Spleen (tissue), 11 donors: Measurements from ENCODE around the gene NTNG1. TPM values are rescaled to one million over a fixed set of nuclear protein-coding genes. Genes with fewer than 3 reads are reported as not detected.

ENCODE experiments used
- DNase-seq: peaks from one replicate; pipeline ENCODE4 v3.0.0-alpha.2; 2020
- H3K27ac ChIP-seq, 8 donors: fragments of 200-600 bp; sonication (generic) in 7 of 8; 1 replicate in 4 of 8; 2 replicates in 4 of 8; pipeline versions ENCODE4 v1.5.0 to v1.8.0; 2016 to 2021; ENCODE audit warnings: inconsistent platforms in 4 of 8, mild to moderate bottlenecking in 4 of 8, moderate library complexity in 1 of 8
- H3K27me3 ChIP-seq, 7 donors: fragments of 200-600 bp; sonication (generic) in 6 of 7; replicated peaks in 1 of 7; 1 replicate in 4 of 7; 2 replicates in 3 of 7; pipeline versions ENCODE4 v1.5.0 to v1.8.0; 2016 to 2021; ENCODE audit warnings: inconsistent platforms in 3 of 7, mild to moderate bottlenecking in 1 of 7
- H3K36me3 ChIP-seq, 6 donors: fragments of 200-600 bp; sonication (generic) in 5 of 6; 1 replicate in 4 of 6; 2 replicates in 2 of 6; pipeline versions ENCODE4 v1.5.0 to v1.8.0; 2016 to 2021; ENCODE audit warnings: inconsistent platforms in 2 of 6
- H3K4me1 ChIP-seq, 6 donors: fragments of 200-600 bp; sonication (generic) in 5 of 6; 1 replicate in 3 of 6; 2 replicates in 3 of 6; pipeline versions ENCODE4 v1.5.0 to v1.8.0; 2016 to 2021; ENCODE audit warnings: inconsistent platforms in 3 of 6
- H3K4me3 ChIP-seq, 8 donors: fragments of 200-600 bp; sonication (generic) in 7 of 8; 1 replicate in 4 of 8; 2 replicates in 4 of 8; pipeline versions ENCODE4 v1.5.0 to v1.8.0; 2016 to 2021; ENCODE audit warnings: inconsistent platforms in 4 of 8, mild to moderate bottlenecking in 4 of 8, moderate library complexity in 2 of 8
- H3K9me3 ChIP-seq, 8 donors: fragments of 200-600 bp; sonication (generic) in 7 of 8; 1 replicate in 4 of 8; 2 replicates in 4 of 8; pipeline versions ENCODE4 v1.5.0 to v1.8.0; 2016 to 2021; ENCODE audit warnings: inconsistent platforms in 4 of 8
- CTCF ChIP-seq, 11 experiments: fragments of 200-600 bp in 7 of 11; fragments of 450-650 bp in 4 of 11; sonication (generic) in 4 of 11; IDR thresholded peaks in 8 of 11; conservative IDR thresholded peaks in 3 of 11; 1 replicate in 7 of 11; 2 replicates in 4 of 11; pipeline versions ENCODE4 v1.4.0 to v1.8.0; 2016 to 2021; ENCODE audit warnings: antibody characterized with exemption in 11 of 11, inconsistent platforms in 4 of 11, mild to moderate bottlenecking in 1 of 11
- POLR2A ChIP-seq, 3 donors: fragments of 450-650 bp; IDR thresholded peaks; one replicate each; pipeline ENCODE4 v1.5.1; 2017; ENCODE audit warnings: antibody characterized with exemption in 3 of 3, mild to moderate bottlenecking in 1 of 3
- POLR2AphosphoS5 ChIP-seq, 3 donors: sonication (generic); formaldehyde crosslinking; IDR thresholded peaks; one replicate each; pipeline ENCODE4 v1.5.1; 2017; ENCODE audit warnings: antibody characterized with exemption in 3 of 3
- WGBS, 5 donors: extraction: QIAGEN DNeasy Blood & Tissue Kit in 3 of 5; methylation state at CpG; one replicate each; pipeline versions ENCODE4 v1.1.5 to v1.1.7; 2013 to 2018; 5-methylcytosine and 5-hydroxymethylcytosine counted together
- intact Hi-C: fragments of 100-400 bp; cut with DNase I; formaldehyde crosslinking; loops from one replicate; pipeline ENCODE4 v1.15.0; 2023; ENCODE audit warnings: low total_unique reads
- polyA plus RNA-seq, 3 donors: library from polyadenylated mRNA; stranded (reverse); fragments of 200-250 nt; gene quantifications; one replicate each; pipeline ENCODE4 v1.2.1, GENCODE V29; 2013
- total RNA-seq, 7 donors: library from RNA; depleted of rRNA in 3 of 7; stranded (reverse); fragments of >200 nt in 3 of 7; fragmentation: NEBNext Ultra II Directional in 4 of 7; extraction: Animal tissue kit (Norgen Biotek cat#: 25700) in 4 of 7; gene quantifications; one replicate each; pipeline versions ENCODE4 v1.1.0 to v1.2.1, GENCODE V29; 2016 to 2021
- donor health status: healthy with polysubstance abuse.
- donor health status: DM: no; HTN: no; CAD: no; lungs with moderate emphysema.
- donor health status: DM: no; HTN: no; CAD: no.
- donor health status: Bipolar disorder and iron deficiency.
- donor health status: healthy.
- donor health status: DM: no; HTN: no; CAD: no.
- donor health status: DM: yes; HTN: yes; CAD: no.

The NTNG1 gene
- total and polyA plus RNA-seq, 10 donors, result 0.11 to 2.0 (median 1.1) TPM

GRCh38 chr1:107480548-107481415 is 339.9 kb downstream of the NTNG1 start:
- no peak overlapping the region for H3K27ac ChIP-seq
- H3K27me3 ChIP-seq, result peaks cover 0 to 19% (median 0%) of the 10 kb centered on the region in 7 donors
- WGBS, 5 donors, result 19 to 54% (median 33%) methylated on average over 33 to 37 of the region's 37 CpGs
- peak overlapping the region in 1 of 8 donors; percentile 52 for H3K4me3 ChIP-seq
- peak; percentile 87 for DNase-seq
- no peaks in the 10 kb centered on the region for H3K9me3 ChIP-seq
- TF ChIP-seq CTCF (IDR thresholded peaks at IDR 0.05 in 8 of 11, conservative IDR thresholded peaks at IDR 0.05 in 3 of 11), result peak in 7 of 11 experiments; percentile 25 to 47 (median 30)
- no peak for TF ChIP-seq POLR2A (IDR thresholded peaks at IDR 0.05)
- TF ChIP-seq POLR2AphosphoS5 (IDR thresholded peaks at IDR 0.05), result peak in 1 of 3 donors; percentile 24
- intact Hi-C loops, result no loop called here
- no peaks in the 10 kb centered on the region for H3K36me3 ChIP-seq
- peaks cover 0 to 10% (median 4%) of the 10 kb centered on the region in 6 donors for H3K4me1 ChIP-seq

GRCh38 chr1:107481756-107482384 is 341.0 kb downstream of the NTNG1 start:
- intact Hi-C loops, result no loop called here
- H3K27me3 ChIP-seq, result peaks cover 0 to 19% (median 0%) of the 10 kb centered on the region in 7 donors
- H3K4me1 ChIP-seq, result peaks cover 0 to 10% (median 4%) of the 10 kb centered on the region in 6 donors
- H3K9me3 ChIP-seq, result no peaks in the 10 kb centered on the region
- H3K4me3 ChIP-seq, result no peak overlapping the region
- TF ChIP-seq CTCF (IDR thresholded peaks at IDR 0.05 in 8 of 11, conservative IDR thresholded peaks at IDR 0.05 in 3 of 11) (no peak), POLR2AphosphoS5 (IDR thresholded peaks at IDR 0.05) (no peak), POLR2A (IDR thresholded peaks at IDR 0.05) (no peak)
- no peak for DNase-seq
- H3K36me3 ChIP-seq, result no peaks in the 10 kb centered on the region
- no peak overlapping the region for H3K27ac ChIP-seq
- WGBS, 5 donors, result 45 to 73% (median 65%) methylated on average over 3 of the region's 3 CpGs

- 60 to 79% (median 77%) methylated on average over 3 of the region's 3 CpGs for WGBS, 5 donors
- Histone ChIP-seq H3K4me1 (peaks cover 0 to 10% (median 4%) of the 10 kb centered on the region in 6 donors), H3K27ac (no peak overlapping the region), H3K9me3 (no peaks in the 10 kb centered on the region), H3K27me3 (peaks cover 0 to 19% (median 0%) of the 10 kb centered on the region in 7 donors), H3K36me3 (no peaks in the 10 kb centered on the region), H3K4me3 (no peak overlapping the region)
- no peak for DNase-seq
- TF ChIP-seq POLR2A (IDR thresholded peaks at IDR 0.05) (no peak), POLR2AphosphoS5 (IDR thresholded peaks at IDR 0.05) (no peak), CTCF (IDR thresholded peaks at IDR 0.05 in 8 of 11, conservative IDR thresholded peaks at IDR 0.05 in 3 of 11) (no peak)
- intact Hi-C loops, result no loop called here
Measured at GRCh38 chr1:107483949-107484348, 343.1 kb downstream of the NTNG1 start.

GRCh38 chr1:107486349-107486748 is 345.5 kb downstream of the NTNG1 start:
- 63 to 78% (median 72%) methylated on average over 3 of the region's 3 CpGs for WGBS, 5 donors
- intact Hi-C loops, result no loop called here
- Histone ChIP-seq H3K27me3 (peaks cover 0 to 4% (median 0%) of the 10 kb centered on the region in 7 donors), H3K36me3 (no peaks in the 10 kb centered on the region), H3K4me1 (no peaks in the 10 kb centered on the region), H3K4me3 (no peak overlapping the region), H3K9me3 (no peaks in the 10 kb centered on the region), H3K27ac (no peak overlapping the region)
- no peak for DNase-seq
- TF ChIP-seq CTCF (IDR thresholded peaks at IDR 0.05 in 8 of 11, conservative IDR thresholded peaks at IDR 0.05 in 3 of 11) (no peak), POLR2A (IDR thresholded peaks at IDR 0.05) (no peak), POLR2AphosphoS5 (IDR thresholded peaks at IDR 0.05) (no peak)
